Esophagus muscularis mucosa (tissue), 3 donors: Measurements from ENCODE around the gene VILL.

Source experiments
- POLR2A ChIP-seq: fragments of 450-650 bp; IDR thresholded peaks from one replicate; pipeline ENCODE4 v1.6.1; 2017; ENCODE audit warnings: antibody characterized with exemption, moderate library complexity, mild to moderate bottlenecking, low read depth
- TF ChIP-seq, protein P1 (sequence below), 3 experiments: fragments of 200-600 bp in 2 of 3; fragments of 450-650 bp in 1 of 3; sonication (generic) in 2 of 3; IDR thresholded peaks; one replicate each; pipeline ENCODE4 v1.5.1; 2017 to 2019; ENCODE audit warnings: antibody characterized with exemption in 3 of 3, mild to moderate bottlenecking in 2 of 3, moderate library complexity in 1 of 3

DNA sequence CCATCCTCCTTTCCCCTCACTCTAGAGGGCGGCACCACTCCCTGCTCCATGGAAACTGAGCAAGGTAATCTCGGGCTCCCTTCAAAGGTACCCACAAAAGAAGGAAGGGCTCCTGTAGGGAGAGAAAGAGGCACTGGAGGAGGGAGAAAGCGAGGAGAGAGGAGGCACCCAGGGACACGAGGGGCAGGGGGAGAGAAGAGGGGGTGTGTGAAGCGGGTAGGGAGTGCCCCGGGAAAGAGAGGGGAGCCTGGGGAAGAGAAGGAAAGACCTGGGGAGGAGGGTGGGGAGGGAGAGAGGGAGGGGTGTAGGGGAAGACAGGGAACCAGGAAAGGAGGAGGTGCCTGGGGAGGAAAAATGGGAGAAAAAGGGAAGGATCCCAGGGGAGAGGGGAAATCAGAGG, 523 bp downstream of the VILL start:
- TF ChIP-seq, protein P1, sequence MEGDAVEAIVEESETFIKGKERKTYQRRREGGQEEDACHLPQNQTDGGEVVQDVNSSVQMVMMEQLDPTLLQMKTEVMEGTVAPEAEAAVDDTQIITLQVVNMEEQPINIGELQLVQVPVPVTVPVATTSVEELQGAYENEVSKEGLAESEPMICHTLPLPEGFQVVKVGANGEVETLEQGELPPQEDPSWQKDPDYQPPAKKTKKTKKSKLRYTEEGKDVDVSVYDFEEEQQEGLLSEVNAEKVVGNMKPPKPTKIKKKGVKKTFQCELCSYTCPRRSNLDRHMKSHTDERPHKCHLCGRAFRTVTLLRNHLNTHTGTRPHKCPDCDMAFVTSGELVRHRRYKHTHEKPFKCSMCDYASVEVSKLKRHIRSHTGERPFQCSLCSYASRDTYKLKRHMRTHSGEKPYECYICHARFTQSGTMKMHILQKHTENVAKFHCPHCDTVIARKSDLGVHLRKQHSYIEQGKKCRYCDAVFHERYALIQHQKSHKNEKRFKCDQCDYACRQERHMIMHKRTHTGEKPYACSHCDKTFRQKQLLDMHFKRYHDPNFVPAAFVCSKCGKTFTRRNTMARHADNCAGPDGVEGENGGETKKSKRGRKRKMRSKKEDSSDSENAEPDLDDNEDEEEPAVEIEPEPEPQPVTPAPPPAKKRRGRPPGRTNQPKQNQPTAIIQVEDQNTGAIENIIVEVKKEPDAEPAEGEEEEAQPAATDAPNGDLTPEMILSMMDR (IDR thresholded peaks at IDR 0.05): no peak
- TF ChIP-seq POLR2A: no peak
